NCI-H226 (cell line): ENCODE measurements around the gene SKP2.
"Not testable (repeated sequence)": the region's sequence is repeated elsewhere in the genome, so short reads cannot be mapped to it uniquely, and the experiment has no call there.

ENCODE experiments used
- DNase-seq: peaks from one replicate; pipeline ENCODE4 v3.0.0-alpha.2; 2015

The SKP2 gene

DNA sequence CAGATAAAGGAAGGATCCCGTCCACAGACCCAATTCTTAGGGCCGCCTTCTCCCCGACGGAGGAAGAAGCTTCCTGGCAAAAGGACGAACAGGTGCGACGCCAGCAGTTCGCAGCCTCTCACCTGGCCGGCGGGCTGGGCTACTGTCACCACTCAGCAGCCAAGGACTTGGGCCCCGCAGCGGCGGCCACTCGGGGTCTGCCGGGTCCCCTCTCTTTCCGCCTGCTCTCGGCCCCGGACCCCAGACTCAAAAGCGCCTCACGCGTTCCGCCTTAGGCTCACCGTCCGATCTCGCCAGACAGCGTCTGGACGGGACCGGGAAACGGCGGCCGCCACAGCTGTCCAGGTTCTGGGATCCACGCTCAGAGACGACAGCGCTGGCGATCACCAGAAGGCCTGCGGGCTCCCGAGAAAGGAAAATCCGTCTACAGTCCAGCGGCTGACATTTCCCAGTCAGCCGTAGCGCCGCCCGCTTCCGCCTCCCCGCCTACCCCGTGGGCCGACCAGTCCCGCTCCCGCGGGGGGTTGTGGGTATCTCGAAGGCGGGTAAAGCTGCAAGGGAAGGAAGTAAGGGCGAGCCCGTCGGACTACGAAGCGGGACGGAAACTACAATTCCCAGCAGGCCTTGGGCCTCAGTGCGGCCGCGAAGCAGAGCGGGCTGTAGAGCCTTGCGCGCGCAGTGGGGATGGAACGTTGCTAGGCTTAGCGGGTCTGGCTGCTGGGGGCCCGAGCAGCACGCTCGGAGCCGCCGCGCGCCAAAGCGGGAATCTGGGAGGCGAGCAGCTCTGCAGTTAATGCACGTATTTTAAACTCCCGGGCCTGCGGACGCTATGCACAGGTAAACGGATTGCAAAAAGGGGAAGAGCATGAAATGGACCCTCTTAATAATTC lies at the start of gene SKP2, which contains the start of gene LMBRD2:
Gene SKP2, plus strand, starts transcription at position 678 of the 890 bp plus-strand sequence. Its CDS starts 152 bp downstream, at position 830.
Gene LMBRD2, minus strand, starts transcription at position 454 of the 890 bp plus-strand sequence. CDS start 8,538 bp downstream, outside the sequence.
- DNase-seq: peak; percentile 99

- no peak for DNase-seq
These were observed 46.1 kb upstream of the SKP2 start for GRCh38 chr5:36105819-36106218.

DNA sequence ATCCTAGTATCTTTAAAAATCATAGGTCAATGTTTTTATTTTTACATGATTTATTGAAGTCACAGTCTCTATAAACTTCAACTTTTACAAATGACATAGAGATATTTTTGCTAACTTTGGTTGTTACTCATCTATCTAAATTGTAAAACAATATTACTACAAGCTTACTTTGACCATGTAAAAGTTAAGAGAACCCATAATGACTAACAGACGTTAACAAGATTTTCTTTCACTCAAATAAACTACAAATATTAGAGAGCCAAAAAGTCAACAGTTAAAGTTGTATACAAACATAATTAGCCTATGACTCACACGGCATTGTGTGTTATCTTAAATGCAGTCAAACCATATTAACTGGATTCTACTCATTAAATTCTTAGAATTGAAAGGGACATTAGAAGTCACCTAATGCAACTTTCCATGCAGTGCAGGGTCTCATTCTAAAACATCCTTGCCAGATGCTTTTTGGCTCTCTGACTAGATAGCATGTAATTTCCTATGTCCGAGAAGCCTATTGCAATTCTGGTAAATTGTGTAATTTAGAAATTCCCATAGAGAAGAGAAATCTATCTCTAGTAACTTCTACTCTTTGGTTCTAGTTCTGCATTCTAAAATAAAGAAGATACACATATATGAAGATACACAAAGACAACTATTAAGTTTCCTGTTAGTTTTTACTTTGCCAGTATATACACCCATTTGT lies 43.0 kb upstream of the SKP2 start:
- DNase-seq: no peak

DNA sequence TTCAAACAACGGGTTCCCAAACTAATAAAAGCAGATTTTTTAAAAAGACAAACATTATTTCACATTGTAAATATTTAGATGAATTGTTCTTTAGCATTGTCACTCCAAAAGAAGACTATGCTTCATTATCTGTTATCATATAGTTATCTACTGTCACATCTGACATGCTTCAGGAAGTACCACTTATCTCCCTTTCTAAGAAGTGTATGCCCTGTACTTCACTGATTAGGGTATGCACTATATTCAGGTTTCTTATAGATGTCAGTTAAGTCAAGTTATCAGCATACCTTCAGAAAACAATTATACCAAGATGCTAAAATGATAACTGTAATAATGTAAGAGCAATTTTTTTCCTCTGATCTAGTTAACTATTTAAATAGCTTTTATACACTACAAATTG lies 40.7 kb upstream of the SKP2 start:
- no peak for DNase-seq

DNA sequence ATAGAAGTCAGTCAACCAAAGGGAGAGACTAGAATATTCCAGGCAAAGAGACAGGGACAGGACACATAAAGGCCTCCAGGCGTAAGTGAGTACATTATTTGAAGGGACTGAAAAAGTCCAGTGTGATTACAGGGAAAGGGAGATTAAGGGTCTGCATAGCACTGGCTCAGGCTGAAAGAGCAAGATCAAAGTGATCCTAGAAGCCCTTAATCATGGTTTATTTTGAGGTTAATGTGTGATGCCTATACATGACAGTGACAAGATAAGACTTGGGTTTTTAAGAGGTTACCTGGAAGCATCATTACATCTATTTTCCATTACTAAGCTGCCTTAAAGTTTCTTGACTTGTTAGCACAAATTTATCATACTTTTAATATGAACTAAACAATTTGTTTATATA lies 26.0 kb upstream of the SKP2 start:
- DNase-seq: no peak

DNA sequence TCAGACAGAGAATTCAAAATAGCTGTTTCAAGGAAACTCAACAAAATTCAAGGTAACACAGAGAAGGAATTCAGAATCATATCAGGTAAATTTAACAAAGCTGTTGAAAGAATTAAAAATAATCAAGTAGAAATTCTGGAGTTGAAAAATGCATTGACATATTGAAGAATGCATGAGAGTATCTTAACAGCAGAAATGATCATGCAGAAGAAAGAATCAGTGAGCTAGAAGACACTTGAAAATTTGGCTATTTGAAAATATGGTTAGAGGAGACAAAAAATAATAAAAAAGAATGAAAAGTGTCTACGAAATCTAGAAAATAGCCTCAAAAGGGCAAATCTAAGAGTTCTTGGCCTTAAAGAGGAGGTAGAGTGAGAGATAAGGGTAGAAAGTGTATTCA lies 23.1 kb upstream of the SKP2 start:
- no peak for DNase-seq

DNA sequence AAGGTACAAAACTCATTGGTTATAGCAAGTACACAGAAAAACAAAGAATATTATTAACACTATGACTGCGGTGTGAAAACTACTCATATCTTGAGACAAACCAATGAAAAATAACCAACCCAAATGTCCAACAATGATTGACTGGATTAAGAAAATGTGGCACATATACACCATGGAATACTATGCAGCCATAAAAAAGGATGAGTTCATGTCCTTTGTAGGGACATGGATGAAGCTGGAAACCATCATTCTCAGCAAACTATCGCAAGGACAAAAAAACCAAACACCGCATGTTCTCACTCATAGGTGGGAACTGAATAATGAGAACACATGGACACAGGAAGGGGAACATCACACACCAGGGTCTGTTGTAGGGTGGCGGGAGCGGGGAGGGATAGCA lies 22.2 kb upstream of the SKP2 start:
- not testable (repeated sequence) for DNase-seq

GRCh38 chr5:36133009-36133408 lies 18.9 kb upstream of the SKP2 start:
- not testable (repeated sequence) for DNase-seq

DNA sequence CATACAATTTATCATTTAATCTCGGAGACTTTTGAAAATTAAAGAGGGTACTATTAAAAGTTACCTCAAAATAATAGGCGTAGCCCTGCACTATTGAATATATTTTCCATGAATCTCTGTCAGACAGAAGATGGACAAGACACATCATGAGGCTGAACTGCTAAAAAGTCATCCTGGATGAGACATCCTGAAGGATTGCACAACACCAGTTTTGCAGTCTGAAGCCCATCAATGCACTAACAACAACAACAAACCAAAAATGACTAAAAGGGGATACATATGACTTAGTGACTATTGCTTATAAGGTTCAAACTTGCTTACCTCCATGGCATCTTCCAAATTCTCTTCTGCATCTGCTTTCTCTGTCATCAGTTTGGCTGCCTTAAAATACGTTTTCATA lies 15.9 kb upstream of the SKP2 start:
- DNase-seq: no peak

GRCh38 chr5:36136581-36136980 lies 15.3 kb upstream of the SKP2 start:
- no peak for DNase-seq

GRCh38 chr5:36138900-36139683 lies 12.8 kb upstream of the SKP2 start:
- no peak for DNase-seq

DNA sequence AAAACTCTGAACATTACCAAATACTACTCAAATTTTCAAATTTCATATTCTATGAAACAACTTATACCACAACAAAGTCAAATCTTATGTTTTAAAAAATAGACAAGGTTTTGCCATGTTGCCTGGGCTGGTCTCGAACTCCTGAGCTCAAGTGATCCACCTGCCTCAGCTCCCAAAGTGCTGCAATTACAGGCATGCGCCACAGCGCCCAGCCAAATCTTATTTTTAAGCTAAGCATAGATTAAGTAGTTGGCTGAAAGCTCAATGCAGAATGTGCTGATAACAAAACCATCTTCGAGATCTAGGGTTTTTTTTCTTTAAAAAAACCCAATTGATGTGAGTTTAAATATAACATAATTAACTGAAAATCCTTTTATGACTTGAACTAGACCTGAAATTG lies 6.6 kb upstream of the SKP2 start:
- DNase-seq: no peak

GRCh38 chr5:36146390-36146789 lies 5.5 kb upstream of the SKP2 start:
- DNase-seq: no peak

GRCh38 chr5:36147681-36148080 lies 4.2 kb upstream of the SKP2 start:
- DNase-seq: no peak

DNA sequence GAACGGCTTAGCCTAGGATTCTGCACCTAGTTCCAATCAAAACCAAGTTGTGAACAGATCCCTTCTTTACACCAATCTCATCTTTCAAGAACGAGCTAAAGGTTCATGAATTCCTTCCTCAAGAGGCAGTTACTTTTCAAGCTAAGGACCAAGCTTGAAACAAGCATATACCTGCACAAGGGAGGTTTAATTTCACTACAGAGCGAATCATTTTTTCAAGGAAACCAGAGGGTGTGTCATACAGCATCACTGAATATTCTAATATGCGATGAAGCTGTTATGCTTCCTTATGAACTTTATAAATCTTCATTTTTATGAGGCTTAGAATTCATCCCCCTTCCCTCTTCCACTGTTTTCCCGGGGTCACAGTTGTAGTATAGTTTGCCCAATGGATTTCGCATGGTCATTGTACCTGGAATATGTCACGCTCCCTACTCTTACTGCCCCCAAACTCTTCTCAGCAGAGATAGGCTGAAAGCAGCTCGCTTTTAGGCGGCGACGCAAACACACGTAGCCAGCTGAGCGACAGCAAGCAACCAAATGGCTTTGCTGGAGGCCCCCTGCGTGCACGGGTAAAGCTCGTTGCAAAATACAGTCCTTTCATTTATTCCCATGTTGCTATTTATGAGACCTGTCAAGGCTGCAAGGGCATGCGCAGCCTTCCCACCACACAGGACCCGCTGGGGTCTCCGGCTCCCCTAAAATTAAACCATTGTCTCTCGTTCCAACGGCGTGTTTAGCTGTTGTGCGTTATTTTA lies 1.1 kb upstream of the SKP2 start:
- DNase-seq: no peak

DNA sequence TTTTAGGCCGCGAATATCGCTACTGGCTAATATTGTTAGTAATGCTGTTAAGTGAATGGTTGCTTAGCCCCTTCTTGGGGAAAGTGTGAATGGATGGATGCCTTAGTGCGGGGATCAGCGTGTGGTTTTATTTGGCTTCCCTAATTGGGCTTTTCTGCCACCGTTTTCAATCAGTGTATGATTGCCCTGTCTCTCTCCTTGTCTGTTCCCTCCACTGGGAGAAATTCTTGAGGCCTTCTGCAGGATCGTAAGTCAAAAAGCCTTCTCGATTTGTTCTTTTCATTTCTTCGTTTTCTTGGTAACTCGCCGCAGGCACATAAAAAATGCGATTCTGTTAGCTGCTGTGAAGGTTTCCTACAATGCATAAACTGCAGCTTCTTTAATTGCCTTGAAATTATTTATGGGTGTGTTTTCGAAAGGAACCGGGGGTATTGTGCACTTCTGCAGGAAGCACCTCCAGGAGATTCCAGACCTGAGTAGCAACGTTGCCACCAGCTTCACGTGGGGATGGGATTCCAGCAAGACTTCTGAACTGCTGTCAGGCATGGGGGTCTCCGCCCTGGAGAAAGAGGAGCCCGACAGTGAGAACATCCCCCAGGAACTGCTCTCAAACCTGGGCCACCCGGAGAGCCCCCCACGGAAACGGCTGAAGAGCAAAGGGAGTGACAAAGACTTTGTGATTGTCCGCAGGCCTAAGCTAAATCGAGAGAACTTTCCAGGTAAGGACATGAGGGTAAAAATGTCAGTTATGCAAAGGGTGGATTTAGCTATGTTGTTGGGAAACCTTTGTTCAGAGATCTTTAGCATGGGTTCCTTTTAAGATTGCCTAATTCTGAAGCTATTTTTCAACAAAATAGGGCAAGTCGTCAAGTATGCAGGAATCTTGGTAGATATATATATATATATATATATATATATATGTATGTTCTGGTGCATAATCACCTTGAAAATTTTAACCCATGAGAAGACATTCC lies 700 bp downstream of the SKP2 start:
- no peak for DNase-seq

DNA sequence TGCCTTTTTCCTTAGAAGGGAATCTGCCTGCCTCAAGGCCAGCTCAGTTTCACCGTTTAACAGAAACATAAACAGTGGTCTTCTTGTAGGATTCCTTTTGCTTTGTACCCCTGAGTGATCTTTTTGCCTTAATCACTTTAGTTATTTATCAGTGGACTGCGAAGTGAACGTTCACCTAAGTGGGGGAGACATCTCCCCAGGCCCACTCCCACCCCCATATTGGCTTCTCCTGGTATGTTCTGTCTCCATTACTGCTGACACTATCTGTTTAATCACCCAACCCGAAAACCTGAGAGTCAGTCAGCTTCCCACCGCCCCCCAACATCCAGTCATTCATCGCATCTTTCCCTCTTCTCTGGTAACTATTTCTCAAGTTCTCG lies 1.4 kb downstream of the SKP2 start:
- no peak for DNase-seq

GRCh38 chr5:36153726-36154125 lies 1.8 kb downstream of the SKP2 start:
- DNase-seq: peak; percentile 8

GRCh38 chr5:36155291-36155690 lies 3.4 kb downstream of the SKP2 start:
- DNase-seq: no peak

DNA sequence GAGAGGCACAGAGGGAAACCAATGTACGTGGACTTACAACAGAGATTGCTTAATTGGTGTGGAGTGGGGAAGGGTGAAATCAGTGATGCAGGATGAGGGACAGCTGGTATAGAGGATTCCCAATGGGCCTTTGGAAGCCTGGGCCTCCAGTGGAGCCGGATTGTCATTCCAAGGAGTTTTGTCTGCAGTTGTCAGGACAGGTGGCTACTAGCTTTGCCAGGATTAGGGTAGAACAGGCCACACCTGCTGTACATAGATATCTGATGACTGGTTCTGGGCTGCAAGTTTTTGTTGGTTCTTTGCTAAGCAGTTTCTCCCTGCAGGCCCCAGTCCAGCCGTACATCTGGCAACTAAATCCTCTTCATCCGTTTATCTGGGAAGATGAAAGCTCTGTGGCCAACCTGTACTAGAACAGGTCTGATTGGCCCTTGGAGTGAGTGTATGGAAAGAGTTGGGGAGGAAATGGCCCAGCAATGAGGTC lies 4.2 kb downstream of the SKP2 start:
- peak; percentile 84 for DNase-seq

- peak; percentile 86 for DNase-seq
These were observed 4.7 kb downstream of the SKP2 start for GRCh38 chr5:36156619-36157018.
